Hepatocyte (in vitro differentiated cells): ENCODE results near the gene OR52A5.

Experiments
- EZH2 ChIP-seq: fragments of 200-600 bp; sonication (generic); IDR thresholded peaks from 2 replicates; pipeline ENCODE4 v1.6.1; 2016; ENCODE audit warnings: antibody characterized with exemption, mild to moderate bottlenecking, borderline replicate concordance
- TF ChIP-seq, protein P1 (sequence below): fragments of 200-600 bp; sonication (generic); IDR thresholded peaks from 2 replicates; pipeline ENCODE4 v1.5.1; 2016; ENCODE audit warnings: antibody characterized with exemption, mild to moderate bottlenecking; ENCODE audit not compliant: poor library complexity

- TF ChIP-seq, protein P1, sequence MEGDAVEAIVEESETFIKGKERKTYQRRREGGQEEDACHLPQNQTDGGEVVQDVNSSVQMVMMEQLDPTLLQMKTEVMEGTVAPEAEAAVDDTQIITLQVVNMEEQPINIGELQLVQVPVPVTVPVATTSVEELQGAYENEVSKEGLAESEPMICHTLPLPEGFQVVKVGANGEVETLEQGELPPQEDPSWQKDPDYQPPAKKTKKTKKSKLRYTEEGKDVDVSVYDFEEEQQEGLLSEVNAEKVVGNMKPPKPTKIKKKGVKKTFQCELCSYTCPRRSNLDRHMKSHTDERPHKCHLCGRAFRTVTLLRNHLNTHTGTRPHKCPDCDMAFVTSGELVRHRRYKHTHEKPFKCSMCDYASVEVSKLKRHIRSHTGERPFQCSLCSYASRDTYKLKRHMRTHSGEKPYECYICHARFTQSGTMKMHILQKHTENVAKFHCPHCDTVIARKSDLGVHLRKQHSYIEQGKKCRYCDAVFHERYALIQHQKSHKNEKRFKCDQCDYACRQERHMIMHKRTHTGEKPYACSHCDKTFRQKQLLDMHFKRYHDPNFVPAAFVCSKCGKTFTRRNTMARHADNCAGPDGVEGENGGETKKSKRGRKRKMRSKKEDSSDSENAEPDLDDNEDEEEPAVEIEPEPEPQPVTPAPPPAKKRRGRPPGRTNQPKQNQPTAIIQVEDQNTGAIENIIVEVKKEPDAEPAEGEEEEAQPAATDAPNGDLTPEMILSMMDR = no peak
- no peak for TF ChIP-seq EZH2
Observed at GRCh38 chr11:5174934-5175333, 36.8 kb upstream of the OR52A5 start.
